Left ventricle myocardium inferior (tissue), 1 donor: ENCODE results near the gene CPAMD8. TPM values are rescaled to one million over a fixed set of nuclear protein-coding genes. Genes with fewer than 3 reads are reported as not detected.

Experiments used
- DNase-seq: peaks from one replicate; pipeline ENCODE4 v3.0.0-alpha.2; 2020
- H3K27ac ChIP-seq: fragments of 200-600 bp; replicated peaks from 2 replicates; pipeline ENCODE4 v1.8.0; 2021
- H3K27me3 ChIP-seq: fragments of 200-600 bp; 2 replicates; pipeline ENCODE4 v1.8.0; 2021; ENCODE audit warnings: low read depth
- H3K36me3 ChIP-seq: fragments of 200-600 bp; 2 replicates; pipeline ENCODE4 v1.8.0; 2021
- H3K4me1 ChIP-seq: fragments of 200-600 bp; 2 replicates; pipeline ENCODE4 v1.8.0; 2021
- H3K4me3 ChIP-seq: fragments of 200-600 bp; 2 replicates; pipeline ENCODE4 v1.8.0; 2021; ENCODE audit warnings: mild to moderate bottlenecking, moderate library complexity
- H3K9me3 ChIP-seq: fragments of 200-600 bp; replicated peaks from 2 replicates; pipeline ENCODE4 v1.8.0; 2021
- CTCF ChIP-seq: fragments of 200-600 bp; IDR thresholded peaks from 2 replicates; pipeline ENCODE4 v1.8.0; 2021; ENCODE audit warnings: antibody characterized with exemption, mild to moderate bottlenecking, borderline replicate concordance
- intact Hi-C: fragments of 100-400 bp; cut with micrococcal nuclease; formaldehyde crosslinking; loops from one replicate; pipeline ENCODE4 v1.11.0; 2022
- total RNA-seq: library from RNA; stranded (reverse); fragmentation: NEBNext Ultra II Directional; extraction: Animal tissue kit (Norgen Biotek cat#: 25700); gene quantifications from one replicate; pipeline ENCODE4 v1.2.1, GENCODE V29; 2021
- donor health status: DM: no; HTN: yes; CAD: no; lungs with severe emphysema.

Gene CPAMD8
- total RNA-seq, 1 donor from 2014 or later = 13.7 TPM

DNA sequence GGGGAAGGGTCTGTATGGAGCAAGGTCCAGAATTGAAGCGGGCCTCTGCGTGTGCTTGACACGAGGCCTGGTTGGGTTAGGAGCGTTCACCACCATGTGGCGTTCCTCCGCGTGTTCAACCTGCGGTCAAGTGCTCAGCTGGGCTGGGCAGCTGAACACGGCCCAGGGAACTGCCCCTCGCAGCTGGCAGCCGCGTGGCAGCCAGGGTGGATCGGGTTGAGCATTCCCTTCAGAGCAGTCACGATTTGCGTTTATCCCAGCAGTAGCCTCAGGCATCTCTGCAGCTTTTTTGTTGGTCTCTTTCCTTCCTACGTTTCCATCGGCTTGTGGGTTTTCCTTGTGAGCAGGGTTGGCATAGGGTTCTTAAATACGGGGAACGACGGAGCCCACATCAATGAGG is 166.5 kb downstream of the CPAMD8 start:
- intact Hi-C loops = no loop called here
- H3K9me3 ChIP-seq = no peaks in the 10 kb centered on the region
- TF ChIP-seq CTCF = no peak
- no peak overlapping the region for H3K27ac ChIP-seq
- H3K36me3 ChIP-seq = peaks cover 64% of the 10 kb centered on the region
- H3K27me3 ChIP-seq = no peaks in the 10 kb centered on the region
- no peaks in the 10 kb centered on the region for H3K4me1 ChIP-seq
- DNase-seq = no peak
- H3K4me3 ChIP-seq = no peak overlapping the region

- no peaks in the 10 kb centered on the region for H3K27me3 ChIP-seq
- no peaks in the 10 kb centered on the region for H3K4me1 ChIP-seq
- peaks cover 64% of the 10 kb centered on the region for H3K36me3 ChIP-seq
- intact Hi-C loops = no loop called here
- H3K4me3 ChIP-seq = no peak overlapping the region
- TF ChIP-seq CTCF = no peak
- no peaks in the 10 kb centered on the region for H3K9me3 ChIP-seq
- DNase-seq = no peak
- H3K27ac ChIP-seq = no peak overlapping the region
Measured at GRCh38 chr19:16859626-16860025, 167.0 kb downstream of the CPAMD8 start.

- no peak for TF ChIP-seq CTCF
- Histone ChIP-seq H3K27ac (no peak overlapping the region), H3K36me3 (peaks cover 74% of the 10 kb centered on the region), H3K9me3 (no peaks in the 10 kb centered on the region), H3K4me3 (no peak overlapping the region), H3K4me1 (no peaks in the 10 kb centered on the region), H3K27me3 (no peaks in the 10 kb centered on the region)
- DNase-seq = no peak
- intact Hi-C loops = no loop called here
Measured at GRCh38 chr19:16856091-16856490, 170.5 kb downstream of the CPAMD8 start.

DNA sequence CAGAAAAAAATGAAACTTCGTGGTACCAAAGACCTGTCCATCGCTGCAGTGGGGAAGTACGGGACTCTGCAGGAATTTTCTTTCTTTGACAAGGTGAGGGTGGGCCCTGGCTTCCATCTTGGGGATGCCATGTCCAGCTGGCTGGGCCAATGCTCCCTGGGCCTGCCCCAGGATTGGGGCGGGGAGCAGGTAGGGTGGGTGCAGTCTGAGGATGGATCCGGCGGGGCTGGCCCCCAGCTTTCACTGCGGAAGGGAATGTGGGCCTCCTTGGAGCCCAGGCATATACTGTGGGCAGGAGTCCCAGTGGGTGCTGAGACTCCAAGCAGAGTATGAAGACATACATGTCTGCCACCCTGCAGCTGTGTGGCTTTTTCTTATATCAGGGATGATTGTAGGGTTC is 173.5 kb downstream of the CPAMD8 start:
- H3K4me1 ChIP-seq = no peaks in the 10 kb centered on the region
- H3K4me3 ChIP-seq = no peak overlapping the region
- no peak for DNase-seq
- no peaks in the 10 kb centered on the region for H3K9me3 ChIP-seq
- no peaks in the 10 kb centered on the region for H3K27me3 ChIP-seq
- H3K36me3 ChIP-seq = peaks cover 92% of the 10 kb centered on the region
- TF ChIP-seq CTCF = no peak
- H3K27ac ChIP-seq = no peak overlapping the region
- intact Hi-C loops = no loop called here

- DNase-seq = no peak
- intact Hi-C loops = no loop called here
- no peak overlapping the region for H3K27ac ChIP-seq
- H3K36me3 ChIP-seq = peaks cover 97% of the 10 kb centered on the region
- no peak overlapping the region for H3K4me3 ChIP-seq
- peaks cover 4% of the 10 kb centered on the region for H3K4me1 ChIP-seq
- H3K9me3 ChIP-seq = no peaks in the 10 kb centered on the region
- TF ChIP-seq CTCF = no peak
- H3K27me3 ChIP-seq = no peaks in the 10 kb centered on the region
Measured at GRCh38 chr19:16851031-16851712, 175.4 kb downstream of the CPAMD8 start.
